C4-2B (cell line): ENCODE results near the gene FAM174B.

Experiments
- H3K27ac ChIP-seq: fragments of 450-650 bp; 2 replicates; pipeline ENCODE4 v1.5.1; 2017
- CTCF ChIP-seq: fragments of 450-650 bp; conservative IDR thresholded peaks from 2 replicates; pipeline ENCODE4 v1.5.1; 2017; ENCODE audit warnings: mild to moderate bottlenecking
- ZFX ChIP-seq: fragments of 450-650 bp; IDR thresholded peaks from 2 replicates; pipeline ENCODE4 v1.6.1; 2017

Gene FAM174B

DNA sequence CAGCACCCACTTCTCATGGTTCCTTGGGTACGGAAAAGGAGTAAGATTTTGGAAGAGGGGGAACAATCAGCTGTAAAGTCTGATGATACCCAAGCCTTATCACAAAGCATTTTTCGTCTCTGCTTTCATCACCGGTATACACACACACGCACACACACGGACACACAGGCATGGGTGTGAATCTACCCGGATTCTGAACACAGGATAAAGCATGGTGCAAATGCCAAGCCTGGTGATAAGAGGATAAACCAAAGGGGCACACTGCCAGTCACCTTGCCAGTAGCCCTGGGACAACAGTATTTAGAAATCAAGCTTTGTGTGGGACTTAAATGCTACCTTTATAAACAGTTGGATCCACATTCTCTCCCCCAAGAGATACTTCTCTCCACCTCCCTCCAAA is 22.2 kb downstream of the FAM174B start:
- H3K27ac ChIP-seq: no peak overlapping the region
- TF ChIP-seq ZFX: no peak
- TF ChIP-seq CTCF: no peak

- no peak overlapping the region for H3K27ac ChIP-seq
- TF ChIP-seq CTCF (no peak), ZFX (no peak)
These were observed 22.6 kb downstream of the FAM174B start for GRCh38 chr15:92633001-92633400.

DNA sequence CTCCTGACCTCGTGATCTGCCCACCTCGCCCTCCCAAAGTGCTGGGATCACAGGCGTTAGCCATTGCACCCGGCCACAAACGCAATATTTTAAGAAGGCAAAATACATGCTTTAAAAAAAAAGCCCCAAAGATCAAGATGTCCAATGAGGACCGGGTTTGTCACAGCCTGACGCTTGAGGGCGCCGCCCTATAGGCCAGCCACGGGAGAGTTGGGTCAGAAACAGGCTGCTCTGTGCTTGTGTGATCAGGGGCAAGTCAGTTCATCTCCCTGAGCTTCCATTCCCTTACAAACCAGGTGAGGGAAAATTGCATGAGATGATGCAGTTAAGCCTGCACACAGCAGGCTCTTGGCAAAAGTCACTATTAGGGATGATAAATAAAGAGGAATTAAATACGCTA is 23.9 kb downstream of the FAM174B start:
- no peak for TF ChIP-seq ZFX
- TF ChIP-seq CTCF: no peak
- no peak overlapping the region for H3K27ac ChIP-seq

GRCh38 chr15:92629975-92630626 is 25.5 kb downstream of the FAM174B start:
- TF ChIP-seq CTCF (no peak), ZFX (no peak)
- no peak overlapping the region for H3K27ac ChIP-seq

GRCh38 chr15:92629276-92629974 is 26.1 kb downstream of the FAM174B start:
- TF ChIP-seq CTCF: no peak
- no peak for TF ChIP-seq ZFX
- H3K27ac ChIP-seq: no peak overlapping the region

DNA sequence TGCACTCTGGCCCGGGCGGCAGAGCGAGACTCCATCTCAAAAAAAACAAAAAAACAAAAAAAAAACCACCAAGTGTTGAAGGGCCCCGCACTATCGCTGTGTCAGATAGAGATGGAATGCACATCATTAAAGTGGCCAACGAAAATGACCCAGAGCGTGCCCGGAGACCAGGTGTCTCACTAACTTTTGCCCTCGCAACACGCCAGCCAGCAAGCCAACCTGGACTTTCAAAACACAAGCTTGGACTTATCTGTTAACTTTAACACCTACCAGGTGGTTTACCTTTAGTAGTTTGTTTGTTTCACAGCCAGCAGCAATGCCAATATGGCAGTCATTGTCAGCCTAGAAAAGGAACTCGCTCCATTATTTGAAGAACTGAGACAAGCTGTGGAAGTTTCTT is 28.6 kb downstream of the FAM174B start:
- no peak for TF ChIP-seq ZFX
- no peak for TF ChIP-seq CTCF
- no peak overlapping the region for H3K27ac ChIP-seq

DNA sequence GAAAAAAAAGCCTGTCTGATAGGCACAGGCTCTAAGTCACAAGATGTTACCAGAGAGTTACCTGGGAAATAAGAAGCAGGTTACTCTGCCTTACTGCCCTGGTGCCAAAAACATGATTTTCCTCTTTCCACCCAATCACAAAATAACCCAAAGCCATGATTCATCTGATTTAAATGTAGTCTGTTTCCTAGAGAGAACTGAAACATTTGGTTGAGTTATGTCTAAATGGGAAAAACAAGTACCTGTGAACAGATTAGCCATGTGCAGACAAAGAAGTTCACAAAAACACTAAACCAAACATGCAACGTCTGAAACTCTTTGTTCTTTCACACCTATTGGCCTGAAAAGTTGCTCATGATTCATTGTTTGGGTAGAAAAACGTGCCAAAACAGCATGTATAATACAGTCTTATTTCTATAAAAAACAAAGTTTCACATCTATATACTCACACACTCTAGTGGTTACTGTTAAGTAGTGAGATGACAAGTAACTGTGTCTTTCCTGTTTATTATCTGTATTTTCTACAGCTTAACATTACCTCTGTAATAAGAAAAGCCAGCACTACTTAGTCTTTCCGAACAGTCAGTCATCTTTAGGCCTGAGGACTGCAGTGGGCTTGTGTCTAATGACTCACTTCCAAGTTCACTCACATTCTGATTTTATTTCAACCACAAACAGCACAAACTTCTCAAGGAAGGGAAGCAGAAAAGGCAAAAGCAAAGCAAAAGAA is 30.2 kb downstream of the FAM174B start:
- H3K27ac ChIP-seq: no peak overlapping the region

More for the DNA sequence above, 30.2 kb downstream of the FAM174B start:
- no peak for TF ChIP-seq ZFX
